Neural progenitor cell (in vitro differentiated cells): ENCODE data around the gene CLRN3.

Experiments used
- CTCF ChIP-seq: fragments of 200-600 bp; sonication (generic); IDR thresholded peaks from 2 replicates; pipeline ENCODE4 v1.5.1; 2017; ENCODE audit warnings: antibody characterized with exemption, mild to moderate bottlenecking
- EZH2 ChIP-seq: fragments of 200-600 bp; sonication (generic); IDR thresholded peaks from 2 replicates; pipeline ENCODE4 v1.6.1; 2017; ENCODE audit warnings: antibody characterized with exemption, mild to moderate bottlenecking, moderate library complexity
- EZH2phosphoT487 ChIP-seq: fragments of 200-600 bp; sonication (generic); IDR thresholded peaks from 2 replicates; pipeline ENCODE4 v1.6.1; 2017; ENCODE audit warnings: antibody characterized with exemption

DNA sequence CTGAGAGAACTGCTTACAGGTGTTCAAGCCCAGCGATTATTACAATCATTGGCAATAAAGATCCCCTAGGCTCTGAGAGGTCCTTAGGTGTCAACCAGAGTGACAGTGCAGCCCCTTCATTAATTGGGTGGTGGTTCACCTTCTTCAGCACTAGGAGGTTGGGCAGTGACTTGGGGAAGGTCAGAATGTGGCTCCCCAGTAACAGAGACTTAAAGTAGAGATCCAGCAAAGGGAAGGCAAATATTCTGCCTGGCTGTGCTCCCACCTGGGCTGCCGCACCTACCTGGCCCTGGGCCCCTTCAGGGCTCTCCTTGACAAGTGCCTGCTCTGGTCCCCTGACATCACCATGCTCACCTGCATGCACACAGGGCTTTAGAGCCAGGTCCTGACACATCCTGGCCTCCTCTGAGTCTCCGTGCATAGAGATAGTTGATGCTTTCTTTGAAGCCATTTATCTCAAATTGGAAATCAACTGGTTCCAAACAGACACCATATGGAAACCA lies 1.9 kb downstream of the CLRN3 start:
- TF ChIP-seq EZH2 (no peak), CTCF (no peak), EZH2phosphoT487 (no peak)
